Measurements from ENCODE around the gene CACNA2D2. TPM values are rescaled to one million over a fixed set of nuclear protein-coding genes. Genes with fewer than 3 reads are reported as not detected.

The CACNA2D2 gene
- total RNA-seq, 1 experiment from 2014 or later, result 0.04 TPM

GRCh38 chr3:50395070-50395860, 108.2 kb downstream of the CACNA2D2 start:
- DNase-seq (ENCODE audit: low spot score), result no peak

GRCh38 chr3:50393061-50393460, 110.4 kb downstream of the CACNA2D2 start:
- no peak for DNase-seq (ENCODE audit: low spot score)

- DNase-seq (ENCODE audit: low spot score), result no peak
Observed at GRCh38 chr3:50392101-50392715, 111.2 kb downstream of the CACNA2D2 start.

GRCh38 chr3:50390508-50391224, 112.8 kb downstream of the CACNA2D2 start:
- no peak for DNase-seq (ENCODE audit: low spot score)

GRCh38 chr3:50389414-50389767, 114.0 kb downstream of the CACNA2D2 start:
- no peak for DNase-seq (ENCODE audit: low spot score)

- DNase-seq (ENCODE audit: low spot score), result no peak
Observed at GRCh38 chr3:50388720-50389413, 114.6 kb downstream of the CACNA2D2 start.

- no peak for DNase-seq (ENCODE audit: low spot score)
Observed at GRCh38 chr3:50388016-50388719, 115.3 kb downstream of the CACNA2D2 start.

GRCh38 chr3:50385754-50386153, 117.7 kb downstream of the CACNA2D2 start:
- DNase-seq (ENCODE audit: low spot score), result no peak

- no peak for DNase-seq (ENCODE audit: low spot score)
Observed at GRCh38 chr3:50383750-50384149, 119.7 kb downstream of the CACNA2D2 start.

GRCh38 chr3:50382722-50383121, 120.7 kb downstream of the CACNA2D2 start:
- DNase-seq (ENCODE audit: low spot score), result no peak

- no peak for DNase-seq (ENCODE audit: low spot score)
Observed at GRCh38 chr3:50381383-50381782, 122.1 kb downstream of the CACNA2D2 start.

GRCh38 chr3:50380405-50381085, 122.9 kb downstream of the CACNA2D2 start:
- no peak for DNase-seq (ENCODE audit: low spot score)

- DNase-seq (ENCODE audit: low spot score), result no peak
Observed at GRCh38 chr3:50378757-50379156, 124.7 kb downstream of the CACNA2D2 start.

- no peak for DNase-seq (ENCODE audit: low spot score)
Observed at GRCh38 chr3:50378024-50378423, 125.4 kb downstream of the CACNA2D2 start.

- no peak for DNase-seq (ENCODE audit: low spot score)
Observed at GRCh38 chr3:50375258-50375931, 128.0 kb downstream of the CACNA2D2 start.

GRCh38 chr3:50374363-50375257, 128.8 kb downstream of the CACNA2D2 start:
- DNase-seq (ENCODE audit: low spot score), result no peak

- no peak for DNase-seq (ENCODE audit: low spot score)
Observed at GRCh38 chr3:50373146-50374051, 130.0 kb downstream of the CACNA2D2 start.

- no peak for DNase-seq (ENCODE audit: low spot score)
Observed at GRCh38 chr3:50372349-50372748, 131.1 kb downstream of the CACNA2D2 start.
